HepG2 (cell line): ENCODE data around the gene PKMYT1. TPM values are rescaled to one million over a fixed set of nuclear protein-coding genes. Genes with fewer than 3 reads are reported as not detected.

ENCODE experiments used
- AGO1 ChIP-seq: fragments of 200-400 bp; formaldehyde crosslinking; IDR thresholded peaks from 2 replicates; pipeline ENCODE4 v1.6.1; 2017; ENCODE audit warnings: mild to moderate bottlenecking, low read depth, low read length, moderate library complexity; ENCODE audit not compliant: poor library complexity, severe bottlenecking
- GZF1 ChIP-seq: sonication (generic); formaldehyde crosslinking; IDR thresholded peaks from 2 replicates; pipeline ENCODE4 v1.5.1; 2020; ENCODE audit warnings: mild to moderate bottlenecking, missing genetic modification reagents
- HDAC6 ChIP-seq: fragments of 200-600 bp; sonication (generic); IDR thresholded peaks from 2 replicates; pipeline ENCODE4 v1.7.0; 2017; ENCODE audit warnings: mild to moderate bottlenecking, antibody characterized with exemption, low read length, low read depth
- HNF4G ChIP-seq, 2 experiments: sonication (generic) in 1 of 2; formaldehyde crosslinking in 1 of 2; IDR thresholded peaks; 2 replicates each; pipeline versions ENCODE4 v1.4.0 to v1.6.1; 2011 to 2020; ENCODE audit warnings: borderline replicate concordance in 2 of 2, low read depth in 2 of 2, mild to moderate bottlenecking in 2 of 2, low read length in 1 of 2, missing genetic modification reagents in 1 of 2, moderate library complexity in 1 of 2
- KDM4B ChIP-seq: sonication (generic); formaldehyde crosslinking; IDR thresholded peaks from 2 replicates; pipeline ENCODE4 v1.4.0; 2020; ENCODE audit warnings: missing genetic modification reagents
- MBD4 ChIP-seq: IDR thresholded peaks from 2 replicates; pipeline ENCODE4 v1.6.1; 2012; ENCODE audit warnings: low read length, inconsistent platforms, borderline replicate concordance
- MED13 ChIP-seq: sonication (generic); formaldehyde crosslinking; IDR thresholded peaks from 2 replicates; pipeline ENCODE4 v1.5.0; 2020; ENCODE audit warnings: missing genetic modification reagents
- PAF1 ChIP-seq: IDR thresholded peaks from 2 replicates; pipeline ENCODE4 v1.6.1; 2016; ENCODE audit warnings: missing genetic modification reagents, missing compliant biosample characterization
- RELA ChIP-seq: sonication (generic); formaldehyde crosslinking; IDR thresholded peaks from 2 replicates; pipeline ENCODE4 v1.4.0; 2020; ENCODE audit warnings: missing genetic modification reagents
- SAP130 ChIP-seq: IDR thresholded peaks from 2 replicates; pipeline ENCODE4 v1.6.1; 2016; ENCODE audit warnings: low read depth
- SP4 ChIP-seq: sonication (generic); formaldehyde crosslinking; IDR thresholded peaks from 2 replicates; pipeline ENCODE4 v1.8.1; 2023; ENCODE audit warnings: mild to moderate bottlenecking, missing genetic modification reagents
- SSRP1 ChIP-seq: IDR thresholded peaks from 2 replicates; pipeline ENCODE4 v1.6.1; 2016; ENCODE audit warnings: control low read depth
- TGIF2 ChIP-seq: IDR thresholded peaks from 2 replicates; pipeline ENCODE4 v1.6.1; 2016; ENCODE audit warnings: control low read depth, missing compliant biosample characterization
- TRIM24 ChIP-seq: sonication (generic); formaldehyde crosslinking; IDR thresholded peaks from 2 replicates; pipeline ENCODE4 v1.8.0; 2022; ENCODE audit warnings: mild to moderate bottlenecking, missing genetic modification reagents
- YEATS4 ChIP-seq: sonication (generic); formaldehyde crosslinking; IDR thresholded peaks from 2 replicates; pipeline ENCODE4 v1.4.0; 2020; ENCODE audit warnings: missing genetic modification reagents, borderline replicate concordance
- ZNF264 ChIP-seq: sonication (generic); formaldehyde crosslinking; IDR thresholded peaks from 2 replicates; pipeline ENCODE4 v1.4.0; 2020; ENCODE audit warnings: missing genetic modification reagents
- ZNF75D ChIP-seq: sonication (generic); formaldehyde crosslinking; IDR thresholded peaks from 2 replicates; pipeline ENCODE4 v1.8.1; 2023; ENCODE audit warnings: missing genetic modification reagents, mild to moderate bottlenecking, borderline replicate concordance
- ZSCAN25 ChIP-seq: sonication (generic); formaldehyde crosslinking; IDR thresholded peaks from 2 replicates; pipeline ENCODE4 v1.8.0; 2022; ENCODE audit warnings: mild to moderate bottlenecking, missing genetic modification reagents
- polyA plus RNA-seq, 8 experiments: library from polyadenylated mRNA; depleted of rRNA in 3 of 8; stranded (reverse) in 7 of 8; unstranded in 1 of 8; fragments of >200 nt; fragmentation: Illumina TruSeq in 4 of 8; extraction: Trizol in 4 of 8; gene quantifications; 2 replicates each; pipeline versions ENCODE4 v1.2.1 to v1.2.3, GENCODE V29; 2011 to 2016; ENCODE audit warnings: low read depth in 4 of 8, missing spikeins in 1 of 8, mixed read lengths in 1 of 8; ENCODE audit not compliant: insufficient read depth in 1 of 8
- total RNA-seq, 5 experiments: library from RNA; depleted of rRNA; stranded (reverse); fragments of >200 nt; fragmentation: Illumina TruSeq; extraction: Trizol; gene quantifications; 2 replicates each; pipeline ENCODE4 v1.2.3, GENCODE V29; 2016; ENCODE audit warnings: low read depth in 1 of 5
- TF ChIP-seq, protein P1 (sequence below), 2 experiments: fragments of 450-650 bp in 1 of 2; sonication (generic) in 1 of 2; formaldehyde crosslinking; IDR thresholded peaks; 2 replicates each; pipeline versions ENCODE4 v1.5.0 to v1.8.0; 2020 to 2022; ENCODE audit warnings: mild to moderate bottlenecking in 1 of 2, missing genetic modification reagents in 1 of 2
- TF ChIP-seq, protein P2 (sequence below): sonication (generic); formaldehyde crosslinking; IDR thresholded peaks from 2 replicates; pipeline ENCODE4 v1.8.1; 2023; ENCODE audit warnings: mild to moderate bottlenecking, moderate library complexity, missing genetic modification reagents
- TF ChIP-seq, protein P3 (sequence below): sonication (generic); formaldehyde crosslinking; IDR thresholded peaks from 2 replicates; pipeline ENCODE4 v1.5.1; 2020; ENCODE audit warnings: mild to moderate bottlenecking, moderate library complexity, missing genetic modification reagents
- TF ChIP-seq, protein P4 (sequence below): sonication (generic); formaldehyde crosslinking; IDR thresholded peaks from 2 replicates; pipeline ENCODE4 v1.4.0; 2020; ENCODE audit warnings: missing genetic modification reagents

PKMYT1 gene
- total and polyA plus RNA-seq, 2 of the 13 experiments (the other 11 are each of a cell fraction or from before 2014, with no cell fraction given) = 7.0 to 27.8 TPM

DNA sequence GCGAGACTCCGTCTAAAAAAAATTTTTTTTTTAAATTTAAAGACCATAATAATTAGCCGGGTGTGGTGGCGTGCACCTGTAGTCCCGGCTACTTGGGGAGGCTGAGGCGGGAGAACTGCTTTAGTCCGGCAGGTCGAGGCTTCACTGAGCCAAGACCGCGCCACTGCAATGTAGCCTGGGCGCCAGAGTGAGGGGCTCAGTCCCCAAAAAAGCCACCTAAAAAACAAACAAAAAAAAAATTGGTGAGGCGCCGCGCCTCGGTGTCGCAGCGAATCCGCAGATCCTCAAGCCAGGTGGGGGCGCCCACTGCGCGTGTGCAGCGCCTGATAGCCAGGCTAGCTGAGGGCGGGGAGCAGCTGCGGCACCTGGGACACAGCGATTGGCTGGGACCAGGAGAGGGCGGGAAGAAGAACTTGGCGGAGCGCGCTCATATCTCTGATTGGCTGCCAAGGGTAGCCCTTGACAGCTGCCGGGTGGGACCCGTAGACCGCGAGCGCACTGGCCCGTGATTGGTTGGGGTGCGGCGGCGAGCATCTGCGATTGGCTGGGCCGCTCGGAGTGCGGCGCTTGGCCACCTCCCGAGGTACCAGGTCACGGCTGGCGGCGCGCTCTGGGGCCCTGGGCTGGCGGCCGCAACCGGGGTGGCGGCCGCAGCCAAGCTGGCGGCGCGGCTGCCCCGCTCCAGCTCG lies 23.5 kb upstream of the PKMYT1 start (continued):
- no peak for TF ChIP-seq GZF1 (CRISPR knock-in tag)
- TF ChIP-seq AGO1 = peak; percentile 75
- no peak for TF ChIP-seq TRIM24 (CRISPR knock-in tag)
- TF ChIP-seq, protein P1, sequence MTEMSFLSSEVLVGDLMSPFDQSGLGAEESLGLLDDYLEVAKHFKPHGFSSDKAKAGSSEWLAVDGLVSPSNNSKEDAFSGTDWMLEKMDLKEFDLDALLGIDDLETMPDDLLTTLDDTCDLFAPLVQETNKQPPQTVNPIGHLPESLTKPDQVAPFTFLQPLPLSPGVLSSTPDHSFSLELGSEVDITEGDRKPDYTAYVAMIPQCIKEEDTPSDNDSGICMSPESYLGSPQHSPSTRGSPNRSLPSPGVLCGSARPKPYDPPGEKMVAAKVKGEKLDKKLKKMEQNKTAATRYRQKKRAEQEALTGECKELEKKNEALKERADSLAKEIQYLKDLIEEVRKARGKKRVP (CRISPR knock-in tag; IDR thresholded peaks at IDR 0.05) = no peak
- no peak for TF ChIP-seq SSRP1
- no peak for TF ChIP-seq HDAC6
- 0 out of 2 replicates have a peak, but pooled peaks have one; percentile 38 for TF ChIP-seq ZNF264 (CRISPR knock-in tag)
- no peak for TF ChIP-seq PAF1 (CRISPR knock-in tag)
- TF ChIP-seq MBD4 = no peak
- TF ChIP-seq ZNF75D (CRISPR knock-in tag) = no peak
- TF ChIP-seq HNF4G (IDR thresholded peaks at IDR 0.05; ENCODE audit: borderline replicate concordance, low read depth, low read length) = no peak
- no peak for TF ChIP-seq HNF4G (CRISPR knock-in tag; IDR thresholded peaks at IDR 0.05; ENCODE audit: borderline replicate concordance, low read depth)
- TF ChIP-seq, protein P2, sequence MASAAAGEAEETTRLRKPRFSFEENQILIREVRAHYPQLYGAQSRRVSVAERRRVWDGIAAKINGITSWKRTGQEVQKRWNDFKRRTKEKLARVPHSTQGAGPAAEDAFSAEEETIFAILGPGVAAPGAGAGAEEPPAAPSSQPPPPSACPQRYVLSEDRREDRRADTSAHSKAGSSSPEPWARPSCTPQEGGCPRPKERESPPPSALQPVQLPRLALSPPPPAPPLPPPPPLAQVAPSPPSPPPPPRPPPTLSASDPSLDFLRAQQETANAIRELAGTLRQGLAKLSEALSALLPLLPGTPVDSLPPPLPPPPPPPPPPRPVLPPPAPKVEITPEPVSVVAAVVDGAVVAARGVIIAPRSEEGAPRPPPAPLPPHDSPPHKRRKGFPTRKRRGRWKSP (CRISPR knock-in tag) = peak; percentile 78; the same call in 1 of the 2 replicates
- TF ChIP-seq ZSCAN25 (CRISPR knock-in tag) = 0 out of 2 replicates have a peak, but pooled peaks have one; percentile 22
- peak; percentile 39; the same call in 1 of the 2 replicates for TF ChIP-seq YEATS4 (CRISPR knock-in tag)
- peak; percentile 88 for TF ChIP-seq SAP130 (CRISPR knock-in tag)
- TF ChIP-seq, protein P3, sequence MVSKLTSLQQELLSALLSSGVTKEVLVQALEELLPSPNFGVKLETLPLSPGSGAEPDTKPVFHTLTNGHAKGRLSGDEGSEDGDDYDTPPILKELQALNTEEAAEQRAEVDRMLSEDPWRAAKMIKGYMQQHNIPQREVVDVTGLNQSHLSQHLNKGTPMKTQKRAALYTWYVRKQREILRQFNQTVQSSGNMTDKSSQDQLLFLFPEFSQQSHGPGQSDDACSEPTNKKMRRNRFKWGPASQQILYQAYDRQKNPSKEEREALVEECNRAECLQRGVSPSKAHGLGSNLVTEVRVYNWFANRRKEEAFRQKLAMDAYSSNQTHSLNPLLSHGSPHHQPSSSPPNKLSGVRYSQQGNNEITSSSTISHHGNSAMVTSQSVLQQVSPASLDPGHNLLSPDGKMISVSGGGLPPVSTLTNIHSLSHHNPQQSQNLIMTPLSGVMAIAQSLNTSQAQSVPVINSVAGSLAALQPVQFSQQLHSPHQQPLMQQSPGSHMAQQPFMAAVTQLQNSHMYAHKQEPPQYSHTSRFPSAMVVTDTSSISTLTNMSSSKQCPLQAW (CRISPR knock-in tag) = peak; percentile 72; the same call in 1 of the 2 replicates
- no peak for TF ChIP-seq MED13
- TF ChIP-seq, protein P4, sequence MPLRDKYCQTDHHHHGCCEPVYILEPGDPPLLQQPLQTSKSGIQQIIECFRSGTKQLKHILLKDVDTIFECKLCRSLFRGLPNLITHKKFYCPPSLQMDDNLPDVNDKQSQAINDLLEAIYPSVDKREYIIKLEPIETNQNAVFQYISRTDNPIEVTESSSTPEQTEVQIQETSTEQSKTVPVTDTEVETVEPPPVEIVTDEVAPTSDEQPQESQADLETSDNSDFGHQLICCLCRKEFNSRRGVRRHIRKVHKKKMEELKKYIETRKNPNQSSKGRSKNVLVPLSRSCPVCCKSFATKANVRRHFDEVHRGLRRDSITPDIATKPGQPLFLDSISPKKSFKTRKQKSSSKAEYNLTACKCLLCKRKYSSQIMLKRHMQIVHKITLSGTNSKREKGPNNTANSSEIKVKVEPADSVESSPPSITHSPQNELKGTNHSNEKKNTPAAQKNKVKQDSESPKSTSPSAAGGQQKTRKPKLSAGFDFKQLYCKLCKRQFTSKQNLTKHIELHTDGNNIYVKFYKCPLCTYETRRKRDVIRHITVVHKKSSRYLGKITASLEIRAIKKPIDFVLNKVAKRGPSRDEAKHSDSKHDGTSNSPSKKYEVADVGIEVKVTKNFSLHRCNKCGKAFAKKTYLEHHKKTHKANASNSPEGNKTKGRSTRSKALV (CRISPR knock-in tag) = peak; percentile 61; the same call in 1 of the 2 replicates
- TF ChIP-seq SP4 = peak; percentile 84
- TF ChIP-seq KDM4B = peak; percentile 80; the same call in 1 of the 2 replicates
- TF ChIP-seq TGIF2 (CRISPR knock-in tag) = peak; percentile 100
- TF ChIP-seq RELA (CRISPR knock-in tag) = peak; percentile 49; the same call in 1 of the 2 replicates
